Glutamatergic neuron (in vitro differentiated cells): ENCODE results near the gene DMKN. TPM values are rescaled to one million over a fixed set of nuclear protein-coding genes. Genes with fewer than 3 reads are reported as not detected.

Experiments
- DNase-seq: peaks from one replicate; pipeline ENCODE4 v3.0.0; 2022
- H3K27ac Mint-ChIP-seq: one replicate; pipeline ENCODE4 v1.8.0; 2020; ENCODE audit warnings: mild to moderate bottlenecking, mixed read lengths, inconsistent platforms; ENCODE audit not compliant: unreplicated experiment
- H3K27me3 Mint-ChIP-seq: one replicate; pipeline ENCODE4 v1.8.0; 2020; ENCODE audit warnings: mild to moderate bottlenecking, moderate library complexity, mixed read lengths, inconsistent platforms; ENCODE audit not compliant: unreplicated experiment
- H3K36me3 Mint-ChIP-seq: one replicate; pipeline ENCODE4 v1.8.0; 2020; ENCODE audit warnings: mild to moderate bottlenecking, mixed read lengths, inconsistent platforms; ENCODE audit not compliant: unreplicated experiment
- H3K4me1 Mint-ChIP-seq: one replicate; pipeline ENCODE4 v1.8.0; 2020; ENCODE audit warnings: mild to moderate bottlenecking, low read depth, mixed read lengths, inconsistent platforms; ENCODE audit not compliant: unreplicated experiment
- H3K4me3 Mint-ChIP-seq: one replicate; pipeline ENCODE4 v1.8.0; 2020; ENCODE audit warnings: mild to moderate bottlenecking, mixed read lengths, inconsistent platforms; ENCODE audit not compliant: unreplicated experiment
- H3K9me3 Mint-ChIP-seq: one replicate; pipeline ENCODE4 v1.8.0; 2020; ENCODE audit warnings: mild to moderate bottlenecking, moderate library complexity, mixed read lengths, inconsistent platforms; ENCODE audit not compliant: unreplicated experiment
- CTCF ChIP-seq: fragments of 200-600 bp; sonication (generic); IDR thresholded peaks from one replicate; pipeline ENCODE4 v1.5.0; 2021; ENCODE audit not compliant: partially characterized antibody, unreplicated experiment
- total RNA-seq: library from RNA; stranded (reverse); fragmentation: NEBNext Ultra II Directional; extraction: Animal tissue kit (Norgen Biotek cat#: 25700); gene quantifications from one replicate; pipeline ENCODE4 v1.2.1, GENCODE V29; 2021; ENCODE audit not compliant: unreplicated experiment

The DMKN gene
- total RNA-seq, 1 donor from 2014 or later, result 0.88 TPM

- TF ChIP-seq CTCF, result no peak
- H3K27me3 Mint-ChIP-seq, result peaks cover 14% of the 10 kb centered on the region
- no peak overlapping the region for H3K4me3 Mint-ChIP-seq
- no peaks in the 10 kb centered on the region for H3K36me3 Mint-ChIP-seq
- H3K9me3 Mint-ChIP-seq, result peaks cover 7% of the 10 kb centered on the region
- no peak for DNase-seq
- no peaks in the 10 kb centered on the region for H3K4me1 Mint-ChIP-seq
- H3K27ac Mint-ChIP-seq, result no peak overlapping the region
Observed at GRCh38 chr19:35511337-35511736, 2.1 kb downstream of the DMKN start.

- no peak for DNase-seq
- Mint-ChIP-seq H3K4me3 (no peak overlapping the region), H3K4me1 (no peaks in the 10 kb centered on the region), H3K27me3 (peaks cover 12% of the 10 kb centered on the region), H3K9me3 (peaks cover 7% of the 10 kb centered on the region), H3K27ac (no peak overlapping the region), H3K36me3 (no peaks in the 10 kb centered on the region)
- peak; percentile 28 for TF ChIP-seq CTCF
Observed at GRCh38 chr19:35510626-35510964, 2.9 kb downstream of the DMKN start.

GRCh38 chr19:35509861-35510625 lies 3.4 kb downstream of the DMKN start:
- H3K9me3 Mint-ChIP-seq, result peaks cover 7% of the 10 kb centered on the region
- peaks cover 15% of the 10 kb centered on the region for H3K27me3 Mint-ChIP-seq
- TF ChIP-seq CTCF, result peak; percentile 97
- H3K27ac Mint-ChIP-seq, result no peak overlapping the region
- no peaks in the 10 kb centered on the region for H3K36me3 Mint-ChIP-seq
- DNase-seq, result peak; percentile 84
- H3K4me1 Mint-ChIP-seq, result no peaks in the 10 kb centered on the region
- peak overlapping the region; percentile 57 for H3K4me3 Mint-ChIP-seq

- peaks cover 5% of the 10 kb centered on the region for H3K9me3 Mint-ChIP-seq
Observed at GRCh38 chr19:35509018-35509652, 4.3 kb downstream of the DMKN start.

More at GRCh38 chr19:35509018-35509652, 4.3 kb downstream of the DMKN start:
- Mint-ChIP-seq H3K4me3 (no peak overlapping the region), H3K4me1 (no peaks in the 10 kb centered on the region), H3K36me3 (no peaks in the 10 kb centered on the region), H3K27ac (no peak overlapping the region), H3K27me3 (peaks cover 13% of the 10 kb centered on the region)
- no peak for TF ChIP-seq CTCF
- DNase-seq, result no peak
